Measurements from ENCODE around the gene SLC25A21. TPM values are rescaled to one million over a fixed set of nuclear protein-coding genes. Genes with fewer than 3 reads are reported as not detected.

The SLC25A21 gene
- total RNA-seq, 2 donors from 2014 or later = 1.2 TPM; not detected in 1

DNA sequence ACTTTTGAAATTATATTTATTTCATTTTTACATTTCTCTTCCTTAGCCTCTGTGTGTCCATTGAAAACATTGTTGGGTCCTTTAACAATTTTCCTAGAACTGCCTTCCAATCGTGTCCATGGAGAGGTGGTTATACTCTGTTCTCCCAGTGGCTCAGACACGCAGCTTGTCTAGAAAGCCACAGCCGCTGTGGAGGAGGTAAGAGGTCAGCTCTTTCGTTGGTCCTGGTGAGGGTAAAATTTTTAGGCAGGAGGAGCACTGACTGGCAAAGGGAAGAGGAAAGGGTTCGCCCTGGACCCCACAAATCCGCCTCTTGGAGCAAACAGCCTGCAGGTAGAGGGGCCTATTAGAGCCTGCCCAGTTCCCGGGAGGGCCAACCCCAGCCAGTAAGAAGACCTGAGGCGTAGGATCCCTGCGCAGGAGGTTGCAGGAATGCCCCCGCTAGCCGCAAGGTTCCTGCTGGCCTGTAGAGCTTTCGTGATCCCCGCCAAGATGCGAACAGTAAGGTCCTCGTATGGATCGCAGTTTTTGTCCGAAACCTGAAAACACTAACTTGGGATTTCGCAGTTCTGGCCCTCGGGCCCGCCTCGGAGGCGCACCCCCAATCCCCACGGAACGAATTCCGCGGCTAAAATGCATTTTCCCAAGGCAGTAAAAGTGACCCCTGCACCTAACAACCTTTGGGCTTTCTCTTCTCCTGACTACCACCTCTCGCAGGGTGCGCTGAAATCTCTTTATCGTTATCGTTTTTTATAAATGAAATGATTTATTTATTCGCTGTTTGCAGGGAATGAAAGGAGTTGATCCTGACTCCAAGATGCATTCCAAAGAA lies 518.2 kb downstream of the SLC25A21 start:
- DNase-seq (ENCODE audit: low spot score) (no peak), ATAC-seq (ENCODE audit: insufficient number of reproducible peaks, low FRiP score, low read depth) (no peak)
- Histone ChIP-seq H3K27me3 (replicated peaks; ENCODE audit: insufficient read depth) (peaks cover 31% of the 10 kb centered on the region), H3K36me3 (no peaks in the 10 kb centered on the region), H3K9me3 (no peaks in the 10 kb centered on the region), H3K27ac (no peak overlapping the region), H3K4me1 (ENCODE audit: control insufficient read depth in 1 of 2, low read depth in 2 of 2) (peaks cover 4 to 29% of the 10 kb centered on the region in 2 donors), H3K4me3 (no peak overlapping the region)
- TF ChIP-seq CTCF (IDR thresholded peaks at IDR 0.05) = no peak

DNA sequence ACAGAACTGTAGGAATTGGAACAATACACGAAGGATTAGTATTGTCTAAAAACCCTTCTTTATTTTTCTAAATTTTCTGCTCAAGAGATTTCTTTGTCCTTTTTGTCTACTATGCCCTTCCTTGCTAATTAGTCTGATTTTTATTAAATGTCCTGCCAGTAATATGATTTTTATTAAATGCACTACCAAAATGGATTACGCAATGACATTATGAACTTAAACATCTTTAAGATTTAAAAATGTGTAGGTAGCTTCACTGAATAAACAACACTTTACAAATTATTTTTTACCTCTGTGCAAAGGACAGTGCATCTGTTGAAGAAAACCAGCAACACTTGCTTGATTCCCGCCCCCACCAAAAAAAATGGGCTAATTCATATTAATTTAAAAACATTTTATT lies 519.0 kb downstream of the SLC25A21 start:
- Histone ChIP-seq H3K36me3 (no peaks in the 10 kb centered on the region), H3K4me3 (no peak overlapping the region), H3K9me3 (no peaks in the 10 kb centered on the region), H3K4me1 (ENCODE audit: control insufficient read depth in 1 of 2, low read depth in 2 of 2) (peaks cover 4 to 22% of the 10 kb centered on the region in 2 donors), H3K27me3 (replicated peaks; ENCODE audit: insufficient read depth) (peaks cover 27% of the 10 kb centered on the region), H3K27ac (no peak overlapping the region)
- DNase-seq (ENCODE audit: low spot score) = no peak
- TF ChIP-seq CTCF (IDR thresholded peaks at IDR 0.05) = no peak
- ATAC-seq (ENCODE audit: insufficient number of reproducible peaks, low FRiP score, low read depth) = no peak

GRCh38 chr14:36652542-36653201 lies 519.7 kb downstream of the SLC25A21 start:
- Histone ChIP-seq H3K36me3 (no peaks in the 10 kb centered on the region), H3K27ac (no peak overlapping the region), H3K27me3 (replicated peaks; ENCODE audit: insufficient read depth) (peaks cover 23% of the 10 kb centered on the region), H3K4me1 (ENCODE audit: control insufficient read depth in 1 of 2, low read depth in 2 of 2) (peaks cover 4 to 23% of the 10 kb centered on the region in 2 donors), H3K4me3 (no peak overlapping the region), H3K9me3 (no peaks in the 10 kb centered on the region)
- TF ChIP-seq CTCF (IDR thresholded peaks at IDR 0.05) = no peak
- ATAC-seq (ENCODE audit: insufficient number of reproducible peaks, low FRiP score, low read depth) = no peak
- no peak for DNase-seq (ENCODE audit: low spot score)

- ATAC-seq (ENCODE audit: insufficient number of reproducible peaks, low FRiP score, low read depth) = no peak
Observed at GRCh38 chr14:36649872-36650650, 522.3 kb downstream of the SLC25A21 start.

More at GRCh38 chr14:36649872-36650650, 522.3 kb downstream of the SLC25A21 start:
- no peak for DNase-seq (ENCODE audit: low spot score)
- Histone ChIP-seq H3K27me3 (replicated peaks; ENCODE audit: insufficient read depth) (peaks cover 25% of the 10 kb centered on the region), H3K4me3 (no peak overlapping the region), H3K27ac (no peak overlapping the region), H3K4me1 (ENCODE audit: control insufficient read depth in 1 of 2, low read depth in 2 of 2) (peaks cover 0 to 18% of the 10 kb centered on the region in 2 donors), H3K9me3 (no peaks in the 10 kb centered on the region), H3K36me3 (no peaks in the 10 kb centered on the region)
- TF ChIP-seq CTCF (IDR thresholded peaks at IDR 0.05) = no peak

Data from thoracic aorta (tissue), 2 donors.